Caco-2 (cell line): ENCODE measurements around the gene AKAP11. TPM values are rescaled to one million over a fixed set of nuclear protein-coding genes. Genes with fewer than 3 reads are reported as not detected.

Source experiments
- BruUV-seq: library from RNA; stranded (reverse); fragments of 400-500 nt; replicated peaks from 2 replicates; lab custom pipeline; 2021; lab: Mats Ljungman, UMichigan
- CTCF ChIA-PET: fragments of 300-600 bp; sonication (Branson Sonifier 250); formaldehyde crosslinking; loops from one replicate; lab custom pipeline; 2022; ENCODE audit warnings: antibody characterized with exemption; lab: Charles Lee
- POLR2A ChIA-PET: fragments of 300-600 bp; sonication (Branson Sonifier 250); formaldehyde crosslinking; loops from one replicate; lab custom pipeline; 2022; ENCODE audit warnings: antibody characterized with exemption; lab: Charles Lee
- DNase-seq, 2 experiments: peaks; one replicate each; pipeline versions ENCODE4 v3.0.0 to v3.0.0-alpha.2; 2020 to 2022
- H3K27me3 ChIP-seq: replicated peaks from 2 replicates; pipeline ENCODE4 v1.6.0; 2011; ENCODE audit warnings: low read length; ENCODE audit not compliant: control insufficient read depth, insufficient read depth
- H3K36me3 ChIP-seq: 2 replicates; pipeline ENCODE4 v1.5.1; 2011; ENCODE audit warnings: low read length; ENCODE audit not compliant: control insufficient read depth, insufficient read depth
- H3K4me1 ChIP-seq: fragments of 250-450 bp; sonication (Bioruptor Pico); 2 replicates; pipeline ENCODE4 v1.5.1; 2020; ENCODE audit warnings: mild to moderate bottlenecking
- H3K4me3 ChIP-seq: 2 replicates; pipeline ENCODE4 v1.5.1; 2011; ENCODE audit warnings: low read depth, mild to moderate bottlenecking, control low read depth, low read length
- H3K9me3 ChIP-seq: fragments of 250-450 bp; sonication (Bioruptor Pico); 2 replicates; pipeline ENCODE4 v1.5.1; 2020; ENCODE audit warnings: mild to moderate bottlenecking, moderate library complexity
- H3K27ac Mint-ChIP-seq: one replicate; pipeline ENCODE4 v1.8.0; 2022; ENCODE audit warnings: mixed read lengths; ENCODE audit not compliant: unreplicated experiment
- H3K27me3 Mint-ChIP-seq: one replicate; pipeline ENCODE4 v1.8.0; 2022; ENCODE audit warnings: mixed read lengths; ENCODE audit not compliant: insufficient read depth, unreplicated experiment
- H3K36me3 Mint-ChIP-seq: one replicate; pipeline ENCODE4 v1.8.0; 2022; ENCODE audit warnings: mild to moderate bottlenecking, mixed read lengths; ENCODE audit not compliant: insufficient read depth, unreplicated experiment
- H3K4me1 Mint-ChIP-seq: one replicate; pipeline ENCODE4 v1.8.0; 2022; ENCODE audit warnings: low read depth, mixed read lengths; ENCODE audit not compliant: unreplicated experiment
- H3K4me3 Mint-ChIP-seq: one replicate; pipeline ENCODE4 v1.8.0; 2022; ENCODE audit warnings: mild to moderate bottlenecking, moderate library complexity, mixed read lengths; ENCODE audit not compliant: unreplicated experiment
- H3K9me3 Mint-ChIP-seq: one replicate; pipeline ENCODE4 v1.8.0; 2022; ENCODE audit warnings: mixed read lengths; ENCODE audit not compliant: unreplicated experiment
- intact Hi-C: fragments of 100-400 bp; cut with micrococcal nuclease; formaldehyde crosslinking; loops from one replicate; pipeline ENCODE4 v1.10.0; 2022; ENCODE audit not compliant: unreplicated experiment
- total RNA-seq: library from RNA; stranded (reverse); gene quantifications from 2 replicates; pipeline ENCODE4 v1.2.3, GENCODE V29; 2022
- TF ChIP-seq, protein P1 (sequence below), 2 experiments: fragments of 200-600 bp in 1 of 2; IDR thresholded peaks; 1 replicate in 1 of 2; 2 replicates in 1 of 2; pipeline versions ENCODE4 v1.5.1 to v1.8.0; 2011 to 2022; ENCODE audit warnings: antibody characterized with exemption in 1 of 2, control low read depth in 1 of 2, inconsistent platforms in 1 of 2, low read depth in 1 of 2, low read length in 1 of 2, mild to moderate bottlenecking in 1 of 2, moderate library complexity in 1 of 2; ENCODE audit not compliant: insufficient read depth in 1 of 2, severe bottlenecking in 1 of 2, unreplicated experiment in 1 of 2

AKAP11 gene
- total RNA-seq, 1 experiment from 2014 or later: 28.6 TPM

GRCh38 chr13:42345367-42345766 lies 73.4 kb downstream of the AKAP11 start:
- no peaks in the 10 kb centered on the region for H3K9me3 ChIP-seq
- Mint-ChIP-seq H3K36me3 (no peaks in the 10 kb centered on the region), H3K4me3 (no peak overlapping the region), H3K27me3 (no peaks in the 10 kb centered on the region), H3K9me3 (no peaks in the 10 kb centered on the region), H3K4me1 (no peaks in the 10 kb centered on the region), H3K27ac (no peak overlapping the region)
- no TSS peak for BruUV-seq
- H3K27me3 ChIP-seq: no peaks in the 10 kb centered on the region
- TF ChIP-seq, protein P1, sequence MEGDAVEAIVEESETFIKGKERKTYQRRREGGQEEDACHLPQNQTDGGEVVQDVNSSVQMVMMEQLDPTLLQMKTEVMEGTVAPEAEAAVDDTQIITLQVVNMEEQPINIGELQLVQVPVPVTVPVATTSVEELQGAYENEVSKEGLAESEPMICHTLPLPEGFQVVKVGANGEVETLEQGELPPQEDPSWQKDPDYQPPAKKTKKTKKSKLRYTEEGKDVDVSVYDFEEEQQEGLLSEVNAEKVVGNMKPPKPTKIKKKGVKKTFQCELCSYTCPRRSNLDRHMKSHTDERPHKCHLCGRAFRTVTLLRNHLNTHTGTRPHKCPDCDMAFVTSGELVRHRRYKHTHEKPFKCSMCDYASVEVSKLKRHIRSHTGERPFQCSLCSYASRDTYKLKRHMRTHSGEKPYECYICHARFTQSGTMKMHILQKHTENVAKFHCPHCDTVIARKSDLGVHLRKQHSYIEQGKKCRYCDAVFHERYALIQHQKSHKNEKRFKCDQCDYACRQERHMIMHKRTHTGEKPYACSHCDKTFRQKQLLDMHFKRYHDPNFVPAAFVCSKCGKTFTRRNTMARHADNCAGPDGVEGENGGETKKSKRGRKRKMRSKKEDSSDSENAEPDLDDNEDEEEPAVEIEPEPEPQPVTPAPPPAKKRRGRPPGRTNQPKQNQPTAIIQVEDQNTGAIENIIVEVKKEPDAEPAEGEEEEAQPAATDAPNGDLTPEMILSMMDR (IDR thresholded peaks at IDR 0.05; ENCODE audit: insufficient read depth in 1 of 2, low read depth in 1 of 2, low read length in 1 of 2, severe bottlenecking in 1 of 2, unreplicated experiment in 1 of 2): no peak
- DNase-seq: no peak
- intact Hi-C loops: no loop called here
- CTCF ChIA-PET: no interaction called here
- H3K36me3 ChIP-seq: no peaks in the 10 kb centered on the region
- POLR2A ChIA-PET: no interaction called here
- no peaks in the 10 kb centered on the region; the same call in 1 of the 2 replicates for H3K4me1 ChIP-seq
- no peak overlapping the region for H3K4me3 ChIP-seq

GRCh38 chr13:42348576-42348975 lies 76.6 kb downstream of the AKAP11 start:
- TF ChIP-seq, protein P1 (IDR thresholded peaks at IDR 0.05; ENCODE audit: insufficient read depth in 1 of 2, low read depth in 1 of 2, low read length in 1 of 2, severe bottlenecking in 1 of 2, unreplicated experiment in 1 of 2): no peak
- intact Hi-C loops: no loop called here
- Mint-ChIP-seq H3K4me1 (no peaks in the 10 kb centered on the region), H3K36me3 (no peaks in the 10 kb centered on the region), H3K9me3 (no peaks in the 10 kb centered on the region), H3K27me3 (no peaks in the 10 kb centered on the region), H3K27ac (no peak overlapping the region), H3K4me3 (no peak overlapping the region)
- no peaks in the 10 kb centered on the region for H3K27me3 ChIP-seq
- no peaks in the 10 kb centered on the region; the same call in 1 of the 2 replicates for H3K4me1 ChIP-seq
- no peaks in the 10 kb centered on the region for H3K9me3 ChIP-seq
- no peak for DNase-seq
- POLR2A ChIA-PET: no interaction called here
- BruUV-seq: no TSS peak
- H3K36me3 ChIP-seq: no peaks in the 10 kb centered on the region
- CTCF ChIA-PET: no interaction called here
- no peak overlapping the region for H3K4me3 ChIP-seq

DNA sequence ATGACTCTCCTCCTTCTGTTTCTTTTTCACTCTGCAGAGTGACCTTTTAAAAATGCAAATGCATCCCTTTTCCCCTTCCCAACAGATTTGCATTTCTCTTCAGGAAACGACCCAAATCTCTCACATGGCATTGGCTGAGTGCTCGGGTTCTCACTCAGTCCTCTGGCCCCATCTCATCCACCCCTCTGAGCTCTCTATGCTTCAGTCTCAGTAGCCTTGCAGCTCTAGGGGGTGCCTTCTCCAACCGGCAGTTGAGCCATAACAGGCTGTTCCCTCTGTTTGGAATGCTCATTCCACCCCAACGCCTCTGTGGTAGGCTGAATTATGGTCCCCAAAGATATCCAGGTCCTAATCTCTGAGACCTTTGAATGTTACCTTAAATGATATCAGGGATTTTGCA lies 78.2 kb downstream of the AKAP11 start:
- H3K9me3 Mint-ChIP-seq: no peaks in the 10 kb centered on the region

More for the DNA sequence above, 78.2 kb downstream of the AKAP11 start:
- Mint-ChIP-seq H3K4me3 (no peak overlapping the region), H3K36me3 (no peaks in the 10 kb centered on the region), H3K27me3 (no peaks in the 10 kb centered on the region), H3K4me1 (no peaks in the 10 kb centered on the region), H3K27ac (no peak overlapping the region)
- DNase-seq: no peak
- intact Hi-C loops: no loop called here
- H3K4me1 ChIP-seq: no peaks in the 10 kb centered on the region; the same call in 1 of the 2 replicates
- TF ChIP-seq, protein P1 (IDR thresholded peaks at IDR 0.05; ENCODE audit: insufficient read depth in 1 of 2, low read depth in 1 of 2, low read length in 1 of 2, severe bottlenecking in 1 of 2, unreplicated experiment in 1 of 2): no peak
- no peaks in the 10 kb centered on the region for H3K36me3 ChIP-seq
- ChIA-PET CTCF (no interaction called here), POLR2A (no interaction called here)
- H3K4me3 ChIP-seq: no peak overlapping the region
- BruUV-seq: no TSS peak
- no peaks in the 10 kb centered on the region for H3K9me3 ChIP-seq
- no peaks in the 10 kb centered on the region for H3K27me3 ChIP-seq
